Adipose tissue (tissue), 3 donors: Measurements from ENCODE around the gene ATP6V1A. TPM values are rescaled to one million over a fixed set of nuclear protein-coding genes. Genes with fewer than 3 reads are reported as not detected.

ENCODE experiments used
- H3K27ac ChIP-seq: one replicate; pipeline ENCODE4 v1.5.1; 2013; ENCODE audit warnings: low read depth, low read length
- WGBS, 3 donors: extraction: QIAGEN DNeasy Blood & Tissue Kit; methylation state at CpG; one replicate each; pipeline ENCODE4 v1.1.7; 2013; 5-methylcytosine and 5-hydroxymethylcytosine counted together
- polyA plus RNA-seq, 3 donors: library from polyadenylated mRNA; stranded (reverse); fragments of 200-250 nt; gene quantifications; one replicate each; pipeline ENCODE4 v1.2.3, GENCODE V29; 2013
- donor health status: healthy with polysubstance abuse.
- donor health status: Bipolar disorder and iron deficiency.
- donor health status: healthy.

The ATP6V1A gene
- polyA plus RNA-seq, result 10 to 100 TPM in 2 of 3 donors, 1 to 10 TPM in 1; 8.9 to 15.5 (median 12.5) TPM

GRCh38 chr3:113746548-113747282 lies at the start of gene ATP6V1A:
Gene ATP6V1A, plus strand, starts transcription at chr3:113747035. Its CDS starts 31,719 bp downstream, at chr3:113778754.
- WGBS, 3 donors, result 0 to 1% (median 0%) methylated on average over 33 to 34 of the region's 34 CpGs
- H3K27ac ChIP-seq, result peak within 1 kb of the TSS; percentile 100

- H3K27ac ChIP-seq, result peak overlapping the region; percentile 23
- WGBS, 3 donors, result 4 to 8% (median 8%) methylated on average over 10 of the region's 10 CpGs
These were observed 49.2 kb upstream of the ATP6V1A start for GRCh38 chr3:113697500-113698090.

GRCh38 chr3:113698213-113698742 lies 48.6 kb upstream of the ATP6V1A start:
- 58 to 77% (median 73%) methylated on average over 6 of the region's 6 CpGs for WGBS, 3 donors

GRCh38 chr3:113698956-113699355 lies 47.9 kb upstream of the ATP6V1A start:
- 17 to 37% (median 22%) methylated on average over 17 to 24 of the region's 24 CpGs for WGBS, 3 donors
- no peak overlapping the region for H3K27ac ChIP-seq

More at GRCh38 chr3:113698213-113698742, 48.6 kb upstream of the ATP6V1A start:
- H3K27ac ChIP-seq, result no peak overlapping the region

- 94 to 96% (median 94%) methylated on average over 4 of the region's 4 CpGs for WGBS, 3 donors
- H3K27ac ChIP-seq, result no peak overlapping the region
These were observed 39.0 kb upstream of the ATP6V1A start for GRCh38 chr3:113707835-113708234.

GRCh38 chr3:113712129-113712528 lies 34.7 kb upstream of the ATP6V1A start:
- WGBS, 3 donors, result 39 to 48% (median 46%) methylated on average over 3 of the region's 3 CpGs
- H3K27ac ChIP-seq, result no peak overlapping the region

- WGBS, 3 donors, result 53 to 80% (median 58%) methylated on average over 1 of the region's 1 CpG
- no peak overlapping the region for H3K27ac ChIP-seq
These were observed 32.1 kb upstream of the ATP6V1A start for GRCh38 chr3:113714702-113715101.

- WGBS, 3 donors, result 82 to 95% (median 85%) methylated on average over 3 of the region's 3 CpGs
- H3K27ac ChIP-seq, result no peak overlapping the region
These were observed 29.5 kb upstream of the ATP6V1A start for GRCh38 chr3:113717308-113717707.

GRCh38 chr3:113717818-113718217 lies 29.0 kb upstream of the ATP6V1A start:
- WGBS, 3 donors, result 95 to 97% (median 96%) methylated on average over 3 of the region's 3 CpGs
- H3K27ac ChIP-seq, result no peak overlapping the region

- WGBS, 3 donors, result 92 to 100% (median 95%) methylated on average over 1 of the region's 1 CpG
- H3K27ac ChIP-seq, result no peak overlapping the region
These were observed 27.5 kb upstream of the ATP6V1A start for GRCh38 chr3:113719294-113719693.

- H3K27ac ChIP-seq, result no peak overlapping the region
- 89 to 95% (median 92%) methylated on average over 2 of the region's 2 CpGs for WGBS, 3 donors
These were observed 27.1 kb upstream of the ATP6V1A start for GRCh38 chr3:113719758-113720157.

GRCh38 chr3:113721636-113722035 lies 25.2 kb upstream of the ATP6V1A start:
- H3K27ac ChIP-seq, result no peak overlapping the region
- WGBS, 3 donors, result 56 to 80% (median 64%) methylated on average over 3 of the region's 3 CpGs

GRCh38 chr3:113728661-113729060 lies 18.2 kb upstream of the ATP6V1A start:
- 94 to 100% (median 95%) methylated on average over 2 of the region's 2 CpGs for WGBS, 3 donors
- no peak overlapping the region for H3K27ac ChIP-seq

GRCh38 chr3:113730550-113730949 lies 16.3 kb upstream of the ATP6V1A start:
- no peak overlapping the region for H3K27ac ChIP-seq
- WGBS, 3 donors, result 88 to 94% (median 90%) methylated on average over 1 of the region's 1 CpG

GRCh38 chr3:113731694-113732093 lies 15.1 kb upstream of the ATP6V1A start:
- 77 to 87% (median 85%) methylated on average over 4 of the region's 4 CpGs for WGBS, 3 donors

GRCh38 chr3:113736548-113737089 lies 10.2 kb upstream of the ATP6V1A start:
- H3K27ac ChIP-seq, result no peak overlapping the region
- WGBS, 3 donors, result 8 to 14% (median 13%) methylated on average over 3 of the region's 3 CpGs

More at GRCh38 chr3:113731694-113732093, 15.1 kb upstream of the ATP6V1A start:
- no peak overlapping the region for H3K27ac ChIP-seq

- no peak overlapping the region for H3K27ac ChIP-seq
- 48 to 59% (median 57%) methylated on average over 5 of the region's 5 CpGs for WGBS, 3 donors
These were observed 5.7 kb upstream of the ATP6V1A start for GRCh38 chr3:113741086-113741485.

GRCh38 chr3:113741620-113742019 lies 5.2 kb upstream of the ATP6V1A start:
- 36 to 57% (median 55%) methylated on average over 1 of the region's 1 CpG for WGBS, 3 donors
- no peak overlapping the region for H3K27ac ChIP-seq

- no peak overlapping the region for H3K27ac ChIP-seq
- 50 to 68% (median 68%) methylated on average over 7 of the region's 7 CpGs for WGBS, 3 donors
These were observed 3.7 kb upstream of the ATP6V1A start for GRCh38 chr3:113743006-113743630.
